GM12878 (cell line): Measurements from ENCODE around the gene ABCG4. TPM values are rescaled to one million over a fixed set of nuclear protein-coding genes. Genes with fewer than 3 reads are reported as not detected.

Source experiments
- CHD2 ChIP-seq: IDR thresholded peaks from 2 replicates; pipeline ENCODE4 v1.6.1; 2011; ENCODE audit warnings: low read depth, low read length, improper control_type of control experiment, borderline replicate concordance
- IRF4 ChIP-seq: IDR thresholded peaks from 2 replicates; pipeline ENCODE4 v1.6.1; 2011; ENCODE audit warnings: low read depth, low read length
- MEF2A ChIP-seq: IDR thresholded peaks from 2 replicates; pipeline ENCODE4 v1.6.1; 2011; ENCODE audit warnings: low read depth, mild to moderate bottlenecking, low read length, moderate library complexity; ENCODE audit not compliant: insufficient read depth
- MYB ChIP-seq: fragments of 150-350 bp; IDR thresholded peaks from 2 replicates; pipeline ENCODE4 v1.6.1; 2014; ENCODE audit warnings: mild to moderate bottlenecking, low read depth, low read length, borderline replicate concordance
- MYC ChIP-seq: IDR thresholded peaks from 2 replicates; pipeline ENCODE4 v1.6.1; 2011; ENCODE audit warnings: mild to moderate bottlenecking, low read length, moderate library complexity, inconsistent platforms; ENCODE audit not compliant: insufficient read depth, insufficient replicate concordance, insufficient read length, severe bottlenecking
- POLR2AphosphoS2 ChIP-seq: IDR thresholded peaks from 2 replicates; pipeline ENCODE4 v1.6.1; 2011; ENCODE audit warnings: low read depth, mild to moderate bottlenecking, low read length, improper control_type of control experiment, moderate library complexity
- polyA plus RNA-seq, 11 experiments: library from polyadenylated mRNA; depleted of rRNA in 4 of 11; unstranded in 6 of 11; stranded (reverse) in 5 of 11; fragments of >200 nt; fragmentation: Nextera tagmentation in 4 of 11; fragmentation: Illumina TruSeq in 1 of 11; extraction: Ambion mirVana in 4 of 11; extraction: Trizol in 1 of 11; gene quantifications; 1 replicate in 1 of 11; 2 replicates in 10 of 11; pipeline versions ENCODE4 v1.2.1 to v1.2.3, GENCODE V29; 2011 to 2016; ENCODE audit warnings: inconsistent platforms in 2 of 11, missing spikeins in 2 of 11, low read depth in 1 of 11
- total RNA-seq, 4 experiments: library from RNA; depleted of rRNA in 3 of 4; stranded (reverse); fragments of >200 nt in 3 of 4; fragmentation: Illumina TruSeq in 1 of 4; extraction: Trizol in 1 of 4; gene quantifications; 2 replicates each; pipeline versions ENCODE4 v1.2.1 to v1.2.3, GENCODE V29; 2013 to 2021
- TF ChIP-seq, protein P1 (sequence below): IDR thresholded peaks from 2 replicates; pipeline ENCODE4 v1.6.1; 2012; ENCODE audit warnings: improper control_type of control experiment, low read depth, low read length; ENCODE audit not compliant: insufficient replicate concordance
- TF ChIP-seq, protein P2 (sequence below): fragments of 450-650 bp; IDR thresholded peaks from 2 replicates; pipeline ENCODE4 v1.6.1; 2018; ENCODE audit warnings: mild to moderate bottlenecking, low read depth, moderate library complexity; ENCODE audit not compliant: partially characterized antibody

Gene ABCG4
- total and polyA plus RNA-seq, 10 of the 15 experiments (the other 5 are each of a cell fraction or from before 2014, with no cell fraction given), result not detected

DNA sequence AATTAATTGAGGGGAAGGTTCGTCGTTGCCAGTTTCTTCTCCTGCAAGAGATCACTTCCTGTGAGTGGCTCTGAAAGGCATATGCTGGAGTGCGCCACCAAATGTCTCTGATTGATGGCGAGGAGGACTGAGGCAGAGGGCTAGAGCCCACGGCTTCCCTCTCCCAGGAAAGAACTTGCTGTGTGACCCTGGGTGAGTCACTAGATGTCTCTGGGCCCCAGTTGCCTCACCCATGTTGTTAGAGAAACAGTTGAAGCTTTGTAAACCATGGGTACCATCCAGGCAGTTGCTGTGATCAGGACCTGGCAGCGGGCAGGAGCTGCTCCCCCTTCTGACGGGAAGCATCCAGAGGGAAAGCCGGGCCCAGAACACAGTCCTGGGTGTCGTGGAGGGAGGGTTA, 3.2 kb downstream of the ABCG4 start (continued):
- TF ChIP-seq, protein P1, sequence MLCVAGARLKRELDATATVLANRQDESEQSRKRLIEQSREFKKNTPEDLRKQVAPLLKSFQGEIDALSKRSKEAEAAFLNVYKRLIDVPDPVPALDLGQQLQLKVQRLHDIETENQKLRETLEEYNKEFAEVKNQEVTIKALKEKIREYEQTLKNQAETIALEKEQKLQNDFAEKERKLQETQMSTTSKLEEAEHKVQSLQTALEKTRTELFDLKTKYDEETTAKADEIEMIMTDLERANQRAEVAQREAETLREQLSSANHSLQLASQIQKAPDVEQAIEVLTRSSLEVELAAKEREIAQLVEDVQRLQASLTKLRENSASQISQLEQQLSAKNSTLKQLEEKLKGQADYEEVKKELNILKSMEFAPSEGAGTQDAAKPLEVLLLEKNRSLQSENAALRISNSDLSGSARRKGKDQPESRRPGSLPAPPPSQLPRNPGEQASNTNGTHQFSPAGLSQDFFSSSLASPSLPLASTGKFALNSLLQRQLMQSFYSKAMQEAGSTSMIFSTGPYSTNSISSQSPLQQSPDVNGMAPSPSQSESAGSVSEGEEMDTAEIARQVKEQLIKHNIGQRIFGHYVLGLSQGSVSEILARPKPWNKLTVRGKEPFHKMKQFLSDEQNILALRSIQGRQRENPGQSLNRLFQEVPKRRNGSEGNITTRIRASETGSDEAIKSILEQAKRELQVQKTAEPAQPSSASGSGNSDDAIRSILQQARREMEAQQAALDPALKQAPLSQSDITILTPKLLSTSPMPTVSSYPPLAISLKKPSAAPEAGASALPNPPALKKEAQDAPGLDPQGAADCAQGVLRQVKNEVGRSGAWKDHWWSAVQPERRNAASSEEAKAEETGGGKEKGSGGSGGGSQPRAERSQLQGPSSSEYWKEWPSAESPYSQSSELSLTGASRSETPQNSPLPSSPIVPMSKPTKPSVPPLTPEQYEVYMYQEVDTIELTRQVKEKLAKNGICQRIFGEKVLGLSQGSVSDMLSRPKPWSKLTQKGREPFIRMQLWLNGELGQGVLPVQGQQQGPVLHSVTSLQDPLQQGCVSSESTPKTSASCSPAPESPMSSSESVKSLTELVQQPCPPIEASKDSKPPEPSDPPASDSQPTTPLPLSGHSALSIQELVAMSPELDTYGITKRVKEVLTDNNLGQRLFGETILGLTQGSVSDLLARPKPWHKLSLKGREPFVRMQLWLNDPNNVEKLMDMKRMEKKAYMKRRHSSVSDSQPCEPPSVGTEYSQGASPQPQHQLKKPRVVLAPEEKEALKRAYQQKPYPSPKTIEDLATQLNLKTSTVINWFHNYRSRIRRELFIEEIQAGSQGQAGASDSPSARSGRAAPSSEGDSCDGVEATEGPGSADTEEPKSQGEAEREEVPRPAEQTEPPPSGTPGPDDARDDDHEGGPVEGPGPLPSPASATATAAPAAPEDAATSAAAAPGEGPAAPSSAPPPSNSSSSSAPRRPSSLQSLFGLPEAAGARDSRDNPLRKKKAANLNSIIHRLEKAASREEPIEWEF, result no peak
- no peak for TF ChIP-seq MYB
- TF ChIP-seq POLR2AphosphoS2, result no peak
- no peak for TF ChIP-seq IRF4
- TF ChIP-seq, protein P2, sequence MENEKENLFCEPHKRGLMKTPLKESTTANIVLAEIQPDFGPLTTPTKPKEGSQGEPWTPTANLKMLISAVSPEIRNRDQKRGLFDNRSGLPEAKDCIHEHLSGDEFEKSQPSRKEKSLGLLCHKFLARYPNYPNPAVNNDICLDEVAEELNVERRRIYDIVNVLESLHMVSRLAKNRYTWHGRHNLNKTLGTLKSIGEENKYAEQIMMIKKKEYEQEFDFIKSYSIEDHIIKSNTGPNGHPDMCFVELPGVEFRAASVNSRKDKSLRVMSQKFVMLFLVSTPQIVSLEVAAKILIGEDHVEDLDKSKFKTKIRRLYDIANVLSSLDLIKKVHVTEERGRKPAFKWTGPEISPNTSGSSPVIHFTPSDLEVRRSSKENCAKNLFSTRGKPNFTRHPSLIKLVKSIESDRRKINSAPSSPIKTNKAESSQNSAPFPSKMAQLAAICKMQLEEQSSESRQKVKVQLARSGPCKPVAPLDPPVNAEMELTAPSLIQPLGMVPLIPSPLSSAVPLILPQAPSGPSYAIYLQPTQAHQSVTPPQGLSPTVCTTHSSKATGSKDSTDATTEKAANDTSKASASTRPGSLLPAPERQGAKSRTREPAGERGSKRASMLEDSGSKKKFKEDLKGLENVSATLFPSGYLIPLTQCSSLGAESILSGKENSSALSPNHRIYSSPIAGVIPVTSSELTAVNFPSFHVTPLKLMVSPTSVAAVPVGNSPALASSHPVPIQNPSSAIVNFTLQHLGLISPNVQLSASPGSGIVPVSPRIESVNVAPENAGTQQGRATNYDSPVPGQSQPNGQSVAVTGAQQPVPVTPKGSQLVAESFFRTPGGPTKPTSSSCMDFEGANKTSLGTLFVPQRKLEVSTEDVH, result no peak
- TF ChIP-seq CHD2, result no peak
- TF ChIP-seq MYC, result no peak
- TF ChIP-seq MEF2A, result no peak
